ENCODE measurements around the gene MARVELD2. TPM values are rescaled to one million over a fixed set of nuclear protein-coding genes. Genes with fewer than 3 reads are reported as not detected.

MARVELD2 gene
- total RNA-seq, 1 experiment from 2014 or later: 47.2 TPM

GRCh38 chr5:69491027-69491426, 76.1 kb downstream of the MARVELD2 start:
- peak overlapping the region; percentile 100 for H3K27ac Mint-ChIP-seq (ENCODE audit: unreplicated experiment)
- H3K27me3 Mint-ChIP-seq (ENCODE audit: insufficient read depth, unreplicated experiment): no peaks in the 10 kb centered on the region
- CTCF ChIA-PET: no interaction called here
- H3K4me3 ChIP-seq (ENCODE audit: low read depth, low read length): peak overlapping the region; percentile 99
- DNase-seq: no peak
- POLR2A ChIA-PET: no interaction called here
- no peaks in the 10 kb centered on the region for H3K9me3 Mint-ChIP-seq (ENCODE audit: unreplicated experiment)
- peak overlapping the region; percentile 100 for H3K4me3 Mint-ChIP-seq (ENCODE audit: unreplicated experiment)
- no peaks in the 10 kb centered on the region for H3K36me3 ChIP-seq (ENCODE audit: control insufficient read depth, insufficient read depth, low read length)
- intact Hi-C loops (cut with micrococcal nuclease; ENCODE audit: unreplicated experiment): loop anchor here (10.0 kb wide), 1 partner anchor 396 kb away; the partner anchor contains the start of gene SLC30A5
- H3K27me3 ChIP-seq (replicated peaks; ENCODE audit: control insufficient read depth, insufficient read depth, low read length): no peaks in the 10 kb centered on the region
- H3K4me1 ChIP-seq: peaks cover 39% of the 10 kb centered on the region
- peaks cover 31% of the 10 kb centered on the region for H3K36me3 Mint-ChIP-seq (ENCODE audit: insufficient read depth, unreplicated experiment)
- H3K9me3 ChIP-seq: no peaks in the 10 kb centered on the region
- peaks cover 35% of the 10 kb centered on the region for H3K4me1 Mint-ChIP-seq (ENCODE audit: low read depth, unreplicated experiment)
- no TSS peak for BruUV-seq (replicated peaks)
- TF ChIP-seq, protein P1, sequence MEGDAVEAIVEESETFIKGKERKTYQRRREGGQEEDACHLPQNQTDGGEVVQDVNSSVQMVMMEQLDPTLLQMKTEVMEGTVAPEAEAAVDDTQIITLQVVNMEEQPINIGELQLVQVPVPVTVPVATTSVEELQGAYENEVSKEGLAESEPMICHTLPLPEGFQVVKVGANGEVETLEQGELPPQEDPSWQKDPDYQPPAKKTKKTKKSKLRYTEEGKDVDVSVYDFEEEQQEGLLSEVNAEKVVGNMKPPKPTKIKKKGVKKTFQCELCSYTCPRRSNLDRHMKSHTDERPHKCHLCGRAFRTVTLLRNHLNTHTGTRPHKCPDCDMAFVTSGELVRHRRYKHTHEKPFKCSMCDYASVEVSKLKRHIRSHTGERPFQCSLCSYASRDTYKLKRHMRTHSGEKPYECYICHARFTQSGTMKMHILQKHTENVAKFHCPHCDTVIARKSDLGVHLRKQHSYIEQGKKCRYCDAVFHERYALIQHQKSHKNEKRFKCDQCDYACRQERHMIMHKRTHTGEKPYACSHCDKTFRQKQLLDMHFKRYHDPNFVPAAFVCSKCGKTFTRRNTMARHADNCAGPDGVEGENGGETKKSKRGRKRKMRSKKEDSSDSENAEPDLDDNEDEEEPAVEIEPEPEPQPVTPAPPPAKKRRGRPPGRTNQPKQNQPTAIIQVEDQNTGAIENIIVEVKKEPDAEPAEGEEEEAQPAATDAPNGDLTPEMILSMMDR (IDR thresholded peaks at IDR 0.05; ENCODE audit: insufficient read depth in 1 of 2, low read depth in 1 of 2, low read length in 1 of 2, severe bottlenecking in 1 of 2, unreplicated experiment in 1 of 2): no peak

DNA sequence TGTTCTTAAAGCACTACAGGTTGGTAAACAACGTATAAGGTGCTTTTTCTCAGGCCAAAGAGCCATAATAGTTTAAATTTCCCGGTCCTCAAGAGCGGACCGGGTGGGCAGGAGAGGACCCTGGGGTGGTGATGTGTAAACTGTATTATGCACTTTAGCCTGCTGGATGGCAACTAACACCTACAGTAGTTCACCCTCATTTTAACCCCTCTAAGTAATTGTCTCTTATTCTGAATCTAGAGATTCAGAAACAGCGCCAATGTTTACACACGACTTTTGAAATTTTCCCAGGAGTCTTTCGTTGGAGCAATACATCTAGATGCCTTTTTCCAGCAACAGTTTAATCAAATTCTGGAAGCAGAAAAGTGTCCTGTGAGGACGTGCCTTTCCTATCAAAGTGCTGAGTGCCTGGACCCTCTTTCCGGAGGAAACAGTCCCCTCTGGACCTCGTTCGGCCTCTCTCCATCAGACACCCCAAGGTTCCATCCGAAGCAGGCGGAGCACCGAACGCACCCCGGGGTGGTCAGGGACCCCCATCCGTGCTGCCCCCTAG, 77.0 kb downstream of the MARVELD2 start:
- CTCF ChIA-PET: no interaction called here
- peak overlapping the region; percentile 100 for H3K27ac Mint-ChIP-seq (ENCODE audit: unreplicated experiment)
- intact Hi-C loops (cut with micrococcal nuclease; ENCODE audit: unreplicated experiment): loop anchor here (1.0 to 10.0 kb wide), 3 partner anchors 38 to 397 kb away; partner anchors contain the start of genes MARVELD2 and SLC30A5
- TSS peak; percentile 66 for BruUV-seq (replicated peaks)
- Histone ChIP-seq H3K36me3 (ENCODE audit: control insufficient read depth, insufficient read depth, low read length) (no peaks in the 10 kb centered on the region), H3K27me3 (replicated peaks; ENCODE audit: control insufficient read depth, insufficient read depth, low read length) (no peaks in the 10 kb centered on the region), H3K4me3 (ENCODE audit: low read depth, low read length) (peak overlapping the region; percentile 99), H3K4me1 (peaks cover 34% of the 10 kb centered on the region), H3K9me3 (no peaks in the 10 kb centered on the region)
- H3K4me1 Mint-ChIP-seq (ENCODE audit: low read depth, unreplicated experiment): peaks cover 40% of the 10 kb centered on the region
- DNase-seq: no peak
- TF ChIP-seq, protein P1 (IDR thresholded peaks at IDR 0.05; ENCODE audit: insufficient read depth in 1 of 2, low read depth in 1 of 2, low read length in 1 of 2, severe bottlenecking in 1 of 2, unreplicated experiment in 1 of 2): no peak
- H3K9me3 Mint-ChIP-seq (ENCODE audit: unreplicated experiment): no peaks in the 10 kb centered on the region
- H3K4me3 Mint-ChIP-seq (ENCODE audit: unreplicated experiment): peak overlapping the region; percentile 100
- H3K36me3 Mint-ChIP-seq (ENCODE audit: insufficient read depth, unreplicated experiment): peaks cover 35% of the 10 kb centered on the region
- H3K27me3 Mint-ChIP-seq (ENCODE audit: insufficient read depth, unreplicated experiment): no peaks in the 10 kb centered on the region
- POLR2A ChIA-PET: interaction anchor here (1.2 kb wide), 1 partner anchor 40 kb away, joined by 4 read pairs; no protein-coding TSS in a partner anchor

GRCh38 chr5:69492391-69492922, 77.5 kb downstream of the MARVELD2 start, which contains the start of gene OCLN:
Gene OCLN, plus strand, starts transcription at chr5:69492790. Its CDS starts 11,455 bp downstream, at chr5:69504245.
- intact Hi-C loops (cut with micrococcal nuclease; ENCODE audit: unreplicated experiment): loop anchor here (1.0 to 10.0 kb wide), 3 partner anchors 38 to 398 kb away; partner anchors contain the start of genes MARVELD2 and SLC30A5

More at GRCh38 chr5:69492391-69492922, 77.5 kb downstream of the MARVELD2 start, which contains the start of gene OCLN:
- H3K4me1 Mint-ChIP-seq (ENCODE audit: low read depth, unreplicated experiment): peaks cover 43% of the 10 kb centered on the region
- TF ChIP-seq, protein P1 (IDR thresholded peaks at IDR 0.05; ENCODE audit: insufficient read depth in 1 of 2, low read depth in 1 of 2, low read length in 1 of 2, severe bottlenecking in 1 of 2, unreplicated experiment in 1 of 2): peak in 1 of 2 experiments; percentile 2
- Histone ChIP-seq H3K4me1 (peaks cover 34% of the 10 kb centered on the region), H3K36me3 (ENCODE audit: control insufficient read depth, insufficient read depth, low read length) (no peaks in the 10 kb centered on the region), H3K27me3 (replicated peaks; ENCODE audit: control insufficient read depth, insufficient read depth, low read length) (no peaks in the 10 kb centered on the region), H3K9me3 (no peaks in the 10 kb centered on the region), H3K4me3 (ENCODE audit: low read depth, low read length) (peak within 1 kb of the TSS; percentile 99)
- no peaks in the 10 kb centered on the region for H3K9me3 Mint-ChIP-seq (ENCODE audit: unreplicated experiment)
- no TSS peak for BruUV-seq (replicated peaks)
- DNase-seq: peak; percentile 96
- peak within 1 kb of the TSS; percentile 100 for H3K4me3 Mint-ChIP-seq (ENCODE audit: unreplicated experiment)
- POLR2A ChIA-PET: interaction anchor here (1.2 kb wide), 1 partner anchor 40 kb away, joined by 4 read pairs; no protein-coding TSS in a partner anchor
- peak within 1 kb of the TSS; percentile 100 for H3K27ac Mint-ChIP-seq (ENCODE audit: unreplicated experiment)
- CTCF ChIA-PET: no interaction called here
- no peaks in the 10 kb centered on the region for H3K27me3 Mint-ChIP-seq (ENCODE audit: insufficient read depth, unreplicated experiment)
- H3K36me3 Mint-ChIP-seq (ENCODE audit: insufficient read depth, unreplicated experiment): peaks cover 40% of the 10 kb centered on the region

Data from Caco-2 (cell line).